GM12875 (cell line): ENCODE measurements around the gene EGFL7.

Source experiments
- H3K4me3 ChIP-seq: one replicate; pipeline ENCODE4 v1.5.1; 2011; ENCODE audit warnings: low read depth, low read length, control low read depth
- TF ChIP-seq, protein P1 (sequence below): IDR thresholded peaks from 2 replicates; pipeline ENCODE4 v1.5.1; 2011; ENCODE audit warnings: low read depth, mild to moderate bottlenecking, control low read depth, inconsistent platforms, low read length, moderate library complexity, borderline replicate concordance; ENCODE audit not compliant: insufficient read depth

EGFL7 gene

DNA sequence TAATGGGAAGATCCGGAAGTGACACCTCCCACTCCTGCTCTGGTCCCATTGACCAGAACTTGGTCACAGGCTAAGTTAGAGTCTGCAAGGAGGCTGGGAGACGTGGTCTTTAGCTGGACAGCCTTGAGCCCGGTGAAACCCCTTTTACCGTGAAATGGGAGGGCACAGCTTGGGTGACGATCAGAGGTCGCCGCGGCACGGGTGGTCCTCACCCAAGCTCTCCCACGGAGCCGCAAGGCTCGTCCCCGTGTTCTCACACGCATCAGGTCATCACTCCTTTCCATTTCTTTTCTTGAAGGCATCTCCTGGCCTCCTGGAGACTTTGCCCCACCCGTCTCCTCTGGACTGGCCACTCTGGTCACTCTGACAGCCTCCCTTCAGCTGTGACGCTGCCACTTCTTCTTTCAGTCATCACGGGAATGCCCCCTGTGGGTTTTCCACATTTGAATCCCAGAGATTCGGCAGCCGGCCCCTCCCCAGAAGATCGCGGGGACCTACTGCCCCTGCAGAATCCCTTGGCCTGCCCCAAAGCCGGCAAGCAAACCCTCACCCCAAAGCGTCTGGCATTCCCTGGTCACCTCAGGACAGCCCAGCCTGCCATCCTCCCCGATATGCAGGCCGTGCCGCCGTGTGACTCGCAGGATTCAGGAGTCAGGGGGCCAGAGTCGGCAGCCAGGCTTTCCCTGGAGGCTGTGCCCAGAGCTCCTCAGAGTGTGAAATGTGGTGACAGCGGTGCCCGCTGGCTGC lies 18.9 kb upstream of the EGFL7 start:
- TF ChIP-seq, protein P1, sequence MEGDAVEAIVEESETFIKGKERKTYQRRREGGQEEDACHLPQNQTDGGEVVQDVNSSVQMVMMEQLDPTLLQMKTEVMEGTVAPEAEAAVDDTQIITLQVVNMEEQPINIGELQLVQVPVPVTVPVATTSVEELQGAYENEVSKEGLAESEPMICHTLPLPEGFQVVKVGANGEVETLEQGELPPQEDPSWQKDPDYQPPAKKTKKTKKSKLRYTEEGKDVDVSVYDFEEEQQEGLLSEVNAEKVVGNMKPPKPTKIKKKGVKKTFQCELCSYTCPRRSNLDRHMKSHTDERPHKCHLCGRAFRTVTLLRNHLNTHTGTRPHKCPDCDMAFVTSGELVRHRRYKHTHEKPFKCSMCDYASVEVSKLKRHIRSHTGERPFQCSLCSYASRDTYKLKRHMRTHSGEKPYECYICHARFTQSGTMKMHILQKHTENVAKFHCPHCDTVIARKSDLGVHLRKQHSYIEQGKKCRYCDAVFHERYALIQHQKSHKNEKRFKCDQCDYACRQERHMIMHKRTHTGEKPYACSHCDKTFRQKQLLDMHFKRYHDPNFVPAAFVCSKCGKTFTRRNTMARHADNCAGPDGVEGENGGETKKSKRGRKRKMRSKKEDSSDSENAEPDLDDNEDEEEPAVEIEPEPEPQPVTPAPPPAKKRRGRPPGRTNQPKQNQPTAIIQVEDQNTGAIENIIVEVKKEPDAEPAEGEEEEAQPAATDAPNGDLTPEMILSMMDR, result no peak
- H3K4me3 ChIP-seq, result no peak overlapping the region

GRCh38 chr9:136644343-136644592 lies 18.4 kb upstream of the EGFL7 start:
- H3K4me3 ChIP-seq, result no peak overlapping the region
- TF ChIP-seq, protein P1, result no peak

DNA sequence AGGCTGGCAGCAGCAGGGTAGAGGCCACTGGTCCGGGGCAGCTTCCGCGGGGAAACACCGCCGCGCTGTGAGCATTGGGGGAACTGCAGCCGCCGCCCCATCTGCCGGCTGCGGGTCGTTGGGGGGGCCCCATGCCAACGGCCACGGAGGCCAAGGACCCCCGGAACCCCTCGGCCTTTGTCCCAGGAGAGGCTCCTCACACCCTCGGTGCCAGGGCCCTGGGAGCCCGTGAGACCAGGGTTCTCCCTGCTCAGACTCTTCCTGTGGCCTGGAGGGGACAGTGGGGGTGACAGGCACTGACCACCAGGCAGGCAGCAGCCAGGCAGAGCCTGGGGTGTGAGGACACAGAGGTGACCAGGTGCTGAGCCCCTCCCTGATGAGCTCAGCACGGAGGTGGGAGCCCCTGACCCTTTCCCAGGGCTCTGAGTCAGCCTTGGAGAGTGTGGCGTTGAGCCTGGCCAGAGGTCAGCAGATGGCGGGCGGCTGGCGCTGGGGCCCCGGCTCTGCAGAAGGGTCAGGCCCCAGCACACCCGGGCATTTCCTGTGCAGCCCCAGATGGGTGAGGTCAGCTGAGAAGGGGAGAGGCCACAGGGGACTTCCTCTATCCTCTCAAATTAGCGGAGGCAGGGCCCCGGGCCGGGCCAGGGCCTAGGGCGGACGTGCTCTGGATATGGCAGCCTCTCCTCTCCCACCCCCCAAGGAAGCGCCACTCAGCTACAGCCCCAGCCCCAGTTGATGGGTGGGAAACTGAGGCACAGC lies 17.9 kb upstream of the EGFL7 start:
- TF ChIP-seq, protein P1, result peak; percentile 92
- H3K4me3 ChIP-seq, result no peak overlapping the region

GRCh38 chr9:136645352-136645902 lies 17.3 kb upstream of the EGFL7 start:
- H3K4me3 ChIP-seq, result no peak overlapping the region

GRCh38 chr9:136645903-136646754 lies 16.6 kb upstream of the EGFL7 start:
- H3K4me3 ChIP-seq, result no peak overlapping the region
- TF ChIP-seq, protein P1, result no peak

More at GRCh38 chr9:136645352-136645902, 17.3 kb upstream of the EGFL7 start:
- TF ChIP-seq, protein P1, result no peak

GRCh38 chr9:136646827-136647711 lies 15.6 kb upstream of the EGFL7 start:
- no peak overlapping the region for H3K4me3 ChIP-seq
- TF ChIP-seq, protein P1, result no peak
